ENCODE measurements around the gene RERE. TPM values are rescaled to one million over a fixed set of nuclear protein-coding genes. Genes with fewer than 3 reads are reported as not detected.

Gene RERE
- total RNA-seq, 6 experiments from 2014 or later: 36.5 to 41.6 (median 37.5) TPM

GRCh38 chr1:8458607-8459006, 358.8 kb downstream of the RERE start:
- no peak for TF ChIP-seq CTCF (IDR thresholded peaks at IDR 0.05)
- H3K36me3 Mint-ChIP-seq (ENCODE audit: low read depth): no peaks in the 10 kb centered on the region
- H3K27ac Mint-ChIP-seq: no peak overlapping the region
- DNase-seq: no peak
- H3K4me1 Mint-ChIP-seq (ENCODE audit: low read depth): peaks cover 67% of the 10 kb centered on the region
- H3K9me3 Mint-ChIP-seq: no peaks in the 10 kb centered on the region
- no peaks in the 10 kb centered on the region; the same call in none of the 2 replicates for H3K27me3 Mint-ChIP-seq (ENCODE audit: insufficient read depth)
- H3K4me3 Mint-ChIP-seq: no peak overlapping the region

GRCh38 chr1:8457760-8458381, 359.6 kb downstream of the RERE start:
- Mint-ChIP-seq H3K9me3 (no peaks in the 10 kb centered on the region), H3K4me3 (no peak overlapping the region), H3K27me3 (ENCODE audit: insufficient read depth) (no peaks in the 10 kb centered on the region; the same call in none of the 2 replicates), H3K36me3 (ENCODE audit: low read depth) (no peaks in the 10 kb centered on the region), H3K27ac (no peak overlapping the region), H3K4me1 (ENCODE audit: low read depth) (peaks cover 59% of the 10 kb centered on the region)
- no peak for DNase-seq
- no peak for TF ChIP-seq CTCF (IDR thresholded peaks at IDR 0.05)

- H3K4me3 Mint-ChIP-seq: no peak overlapping the region
- no peaks in the 10 kb centered on the region; the same call in none of the 2 replicates for H3K27me3 Mint-ChIP-seq (ENCODE audit: insufficient read depth)
- H3K9me3 Mint-ChIP-seq: no peaks in the 10 kb centered on the region
- no peak for DNase-seq
- H3K4me1 Mint-ChIP-seq (ENCODE audit: low read depth): peaks cover 51% of the 10 kb centered on the region
- H3K27ac Mint-ChIP-seq: peak overlapping the region; percentile 71
- no peak for TF ChIP-seq CTCF (IDR thresholded peaks at IDR 0.05)
- no peaks in the 10 kb centered on the region for H3K36me3 Mint-ChIP-seq (ENCODE audit: low read depth)
Observed at GRCh38 chr1:8456991-8457390, 360.4 kb downstream of the RERE start.

- peak overlapping the region; percentile 22; the same call in 1 of the 2 replicates for H3K4me3 Mint-ChIP-seq
- peak overlapping the region; percentile 71 for H3K27ac Mint-ChIP-seq
- H3K4me1 Mint-ChIP-seq (ENCODE audit: low read depth): peaks cover 46% of the 10 kb centered on the region
Observed at GRCh38 chr1:8456308-8456912, 361.0 kb downstream of the RERE start.

GRCh38 chr1:8455700-8456307, 361.6 kb downstream of the RERE start:
- Mint-ChIP-seq H3K9me3 (no peaks in the 10 kb centered on the region), H3K36me3 (ENCODE audit: low read depth) (no peaks in the 10 kb centered on the region), H3K27ac (peak overlapping the region; percentile 71), H3K27me3 (ENCODE audit: insufficient read depth) (no peaks in the 10 kb centered on the region; the same call in none of the 2 replicates), H3K4me3 (peak overlapping the region; percentile 16; the same call in 1 of the 2 replicates), H3K4me1 (ENCODE audit: low read depth) (peaks cover 44% of the 10 kb centered on the region)
- no peak for TF ChIP-seq CTCF (IDR thresholded peaks at IDR 0.05)
- peak; percentile 21 for DNase-seq

More at GRCh38 chr1:8456308-8456912, 361.0 kb downstream of the RERE start:
- Mint-ChIP-seq H3K36me3 (ENCODE audit: low read depth) (no peaks in the 10 kb centered on the region), H3K9me3 (no peaks in the 10 kb centered on the region), H3K27me3 (ENCODE audit: insufficient read depth) (no peaks in the 10 kb centered on the region; the same call in none of the 2 replicates)
- peak; percentile 63 for DNase-seq
- no peak for TF ChIP-seq CTCF (IDR thresholded peaks at IDR 0.05)

Measured in HFFc6 (cell line).